Measurements from ENCODE around the gene SLIT3.
A peak's percentile ranks its signal among the peaks of the same experiment; 100 is the strongest.

SLIT3 gene

DNA sequence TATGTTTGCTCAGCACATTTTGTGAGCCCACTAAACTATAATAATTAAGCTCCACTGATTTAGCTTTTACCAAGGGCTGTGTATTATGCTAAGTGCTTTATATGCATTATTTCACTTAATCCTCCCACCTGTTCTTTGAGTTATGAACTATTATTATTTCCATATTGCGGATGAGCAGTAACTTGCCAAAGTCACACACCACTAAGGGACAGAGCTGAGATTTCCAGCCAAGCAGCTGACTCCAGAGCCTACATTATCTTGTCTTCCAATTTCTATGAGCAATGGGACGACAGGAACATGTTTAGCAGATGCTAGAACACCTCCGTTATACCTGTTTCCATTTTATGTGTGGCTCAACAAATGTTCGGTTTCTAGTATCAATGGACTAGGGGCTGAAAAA lies 484.3 kb downstream of the SLIT3 start:
- H3K36me3 ChIP-seq, result peaks cover 93% of the 10 kb centered on the region
- no peaks in the 10 kb centered on the region for H3K9me3 ChIP-seq

DNA sequence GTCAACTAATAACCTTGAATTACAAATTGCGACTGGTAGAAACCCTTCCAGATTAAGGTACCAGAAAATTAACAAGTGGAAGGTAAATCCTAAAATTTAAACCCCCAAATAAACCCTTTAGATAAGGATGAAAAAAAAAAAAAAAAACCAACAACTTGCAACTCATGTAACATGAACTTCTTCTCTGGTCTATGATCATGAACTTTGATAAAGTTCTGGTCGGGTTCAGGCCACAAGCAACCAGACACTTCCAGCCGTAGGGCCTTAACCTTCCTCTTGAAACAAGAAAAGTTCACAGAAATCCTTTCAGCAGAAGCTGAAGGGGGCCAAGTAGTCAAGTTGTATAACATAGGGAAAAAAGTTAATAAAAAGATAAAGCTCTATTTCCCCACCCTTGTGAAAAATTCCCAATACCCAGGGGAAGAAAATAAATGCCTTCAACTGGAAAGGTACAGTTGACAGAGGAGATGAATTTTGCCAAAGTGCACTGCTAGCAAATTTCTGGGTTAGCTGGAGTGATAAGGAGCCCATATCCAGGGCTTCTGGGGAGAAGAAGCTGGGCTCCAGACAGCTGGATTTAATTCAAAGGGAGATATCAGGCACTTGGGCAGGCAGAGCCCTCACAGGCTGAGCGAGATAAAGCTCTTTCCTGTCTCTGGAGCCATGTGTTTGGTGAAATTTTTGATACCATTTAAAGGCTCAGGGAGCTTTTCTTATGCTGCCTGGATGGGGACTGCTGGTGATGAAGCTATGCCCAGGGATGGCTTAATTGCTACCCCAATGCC lies 487.6 kb downstream of the SLIT3 start:
- peak; percentile 83 for DNase-seq
- Histone ChIP-seq H3K4me3 (ENCODE audit: low read depth, low read length) (no peak overlapping the region), H3K9me3 (no peaks in the 10 kb centered on the region), H3K27me3 (no peaks in the 10 kb centered on the region), H3K4me1 (peaks cover 64% of the 10 kb centered on the region), H3K36me3 (peaks cover 93% of the 10 kb centered on the region)
- no peak for TF ChIP-seq CTCF (IDR thresholded peaks at IDR 0.05; ENCODE audit: low read depth, low read length)

More for the DNA sequence above, 484.3 kb downstream of the SLIT3 start:
- TF ChIP-seq CTCF (IDR thresholded peaks at IDR 0.05; ENCODE audit: low read depth, low read length), result no peak
- Histone ChIP-seq H3K27me3 (no peaks in the 10 kb centered on the region), H3K4me1 (peaks cover 84% of the 10 kb centered on the region), H3K4me3 (ENCODE audit: low read depth, low read length) (no peak overlapping the region)
- DNase-seq, result no peak

DNA sequence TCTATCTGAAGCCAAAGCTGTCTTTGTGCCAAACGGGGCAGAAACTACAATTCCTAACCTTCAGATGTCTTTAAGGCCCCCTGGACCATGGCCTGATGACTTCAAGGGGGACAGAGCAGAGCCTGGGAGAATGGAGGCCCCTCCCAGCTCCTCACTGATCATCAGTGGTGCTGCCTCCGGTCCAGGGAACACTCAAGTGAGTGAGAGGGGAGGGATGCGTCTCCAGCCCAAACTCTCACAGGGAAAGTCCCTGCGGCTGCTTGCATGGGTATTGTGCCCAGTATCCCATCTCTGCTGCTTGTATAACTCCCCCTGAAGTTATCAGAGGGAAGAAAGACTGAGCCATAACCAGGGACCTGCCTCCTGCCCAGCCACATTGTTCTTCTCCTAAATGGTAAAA lies 490.3 kb downstream of the SLIT3 start:
- Histone ChIP-seq H3K4me3 (ENCODE audit: low read depth, low read length) (no peak overlapping the region), H3K9me3 (no peaks in the 10 kb centered on the region), H3K4me1 (peaks cover 46% of the 10 kb centered on the region), H3K36me3 (peaks cover 93% of the 10 kb centered on the region), H3K27me3 (no peaks in the 10 kb centered on the region)
- DNase-seq, result no peak
- TF ChIP-seq CTCF (IDR thresholded peaks at IDR 0.05; ENCODE audit: low read depth, low read length), result no peak

DNA sequence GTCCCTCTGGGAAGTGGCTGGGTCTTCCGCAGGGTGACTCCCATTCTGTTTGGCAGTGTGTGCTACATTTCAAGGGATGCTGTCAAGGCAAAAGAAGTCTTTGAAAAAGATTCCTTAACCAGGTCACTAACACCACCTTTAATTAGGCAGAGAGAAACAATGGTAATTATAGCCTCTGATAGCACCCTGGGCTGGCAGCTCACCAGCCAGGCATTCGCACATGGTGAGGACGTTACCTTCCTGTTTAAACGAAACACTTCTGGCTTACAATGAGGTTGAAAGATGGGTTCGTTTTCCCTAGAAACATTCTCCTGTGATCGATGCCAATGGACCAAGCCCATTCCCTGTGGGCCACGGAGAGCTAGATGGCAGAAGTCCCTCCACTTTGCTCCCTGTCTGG lies 491.7 kb downstream of the SLIT3 start:
- no peak for TF ChIP-seq CTCF (IDR thresholded peaks at IDR 0.05; ENCODE audit: low read depth, low read length)
- no peak for DNase-seq
- Histone ChIP-seq H3K9me3 (no peaks in the 10 kb centered on the region), H3K27me3 (no peaks in the 10 kb centered on the region), H3K4me1 (peaks cover 32% of the 10 kb centered on the region), H3K36me3 (peaks cover 93% of the 10 kb centered on the region), H3K4me3 (ENCODE audit: low read depth, low read length) (no peak overlapping the region)

- no peak for DNase-seq
- no peak for TF ChIP-seq CTCF (IDR thresholded peaks at IDR 0.05; ENCODE audit: low read depth, low read length)
- H3K36me3 ChIP-seq, result peaks cover 99% of the 10 kb centered on the region
- H3K9me3 ChIP-seq, result no peaks in the 10 kb centered on the region
- H3K4me3 ChIP-seq (ENCODE audit: low read depth, low read length), result no peak overlapping the region
- peaks cover 27% of the 10 kb centered on the region for H3K4me1 ChIP-seq
- H3K27me3 ChIP-seq, result no peaks in the 10 kb centered on the region
Observed at GRCh38 chr5:168808051-168808616, 492.8 kb downstream of the SLIT3 start.

GRCh38 chr5:168807287-168807686 lies 493.7 kb downstream of the SLIT3 start:
- Histone ChIP-seq H3K4me1 (peaks cover 19% of the 10 kb centered on the region), H3K4me3 (ENCODE audit: low read depth, low read length) (no peak overlapping the region), H3K9me3 (no peaks in the 10 kb centered on the region), H3K36me3 (peaks cover 100% of the 10 kb centered on the region), H3K27me3 (no peaks in the 10 kb centered on the region)
- no peak for DNase-seq
- no peak for TF ChIP-seq CTCF (IDR thresholded peaks at IDR 0.05; ENCODE audit: low read depth, low read length)

All from BE2C (cell line).